ENCODE measurements around the gene CALHM2.

Gene CALHM2

DNA sequence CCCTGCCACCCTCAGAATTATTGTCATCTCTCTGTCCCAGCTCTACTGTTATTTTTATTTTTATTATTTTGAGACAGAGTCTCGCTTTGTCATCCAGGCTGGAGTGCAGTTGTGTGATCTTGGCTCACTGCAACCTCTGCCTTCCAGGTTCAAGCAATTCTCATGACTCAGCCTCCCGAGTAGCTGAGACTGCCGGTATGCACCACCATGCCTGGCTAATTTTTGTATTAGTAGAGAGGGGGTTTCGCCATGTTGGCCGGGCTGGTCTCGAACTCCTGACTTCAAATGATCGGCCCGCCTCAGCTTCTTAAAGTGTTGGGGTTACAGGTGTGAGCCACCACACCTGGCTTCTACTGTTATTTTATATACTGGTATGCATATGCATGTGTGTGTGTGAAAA, 11.0 kb downstream of the CALHM2 start:
- no peaks in the 10 kb centered on the region for H3K79me2 ChIP-seq (ENCODE audit: control insufficient read depth, insufficient read depth, low read length, poor library complexity)
- no peak overlapping the region for H3K4ac ChIP-seq (ENCODE audit: low read depth, low read length)
- H3K23ac ChIP-seq (ENCODE audit: low read length) = no peak overlapping the region
- H2BK12ac ChIP-seq (ENCODE audit: low read length) = no peak overlapping the region
- H3K79me1 ChIP-seq (ENCODE audit: low read length) = no peaks in the 10 kb centered on the region
- no peaks in the 10 kb centered on the region for H3K4me1 ChIP-seq (ENCODE audit: control insufficient read depth in 1 of 2, insufficient read depth in 2 of 2, low read length in 2 of 2)
- H2BK5ac ChIP-seq (ENCODE audit: low read depth, low read length, poor library complexity) = no peak overlapping the region
- no peak overlapping the region for H4K8ac ChIP-seq (ENCODE audit: low read depth, low read length)
- H2AFZ ChIP-seq (ENCODE audit: insufficient read depth, low read length, poor library complexity) = no peak overlapping the region
- no peak overlapping the region for H4K91ac ChIP-seq (ENCODE audit: low read depth, low read length)
- no peak overlapping the region for H2AK5ac ChIP-seq (ENCODE audit: low read length)
- peak in 1 of 2 donors; percentile 32 for DNase-seq
- no peak overlapping the region for H3K4me2 ChIP-seq (ENCODE audit: low read length)
- no peak overlapping the region for H2BK120ac ChIP-seq (ENCODE audit: insufficient read depth, low read length, poor library complexity)
- H3K18ac ChIP-seq (ENCODE audit: low read length) = no peak overlapping the region
- H3K27ac ChIP-seq (ENCODE audit: low read depth, low read length) = no peak overlapping the region
- no CpG with 5 or more reads among the region's 8 CpGs for WGBS (ENCODE audit: extremely low coverage, insufficient coverage, insufficient read length)
- peaks cover 2% of the 10 kb centered on the region for H3K9me3 ChIP-seq (ENCODE audit: insufficient read depth, low read depth, low read length)
- no peaks in the 10 kb centered on the region for H3K27me3 ChIP-seq (ENCODE audit: insufficient read depth, low read length)
- H3K4me3 ChIP-seq (ENCODE audit: low read depth, low read length) = no peak overlapping the region
- no peak overlapping the region for H3K9ac ChIP-seq (ENCODE audit: low read length)
- H3K36me3 ChIP-seq (ENCODE audit: control insufficient read depth in 1 of 2, insufficient read depth in 2 of 2, low read length in 2 of 2) = peaks cover 76 to 88% of the 10 kb centered on the region in 2 experiments
- no peak overlapping the region for H4K12ac ChIP-seq (ENCODE audit: low read depth, low read length)
- H3K14ac ChIP-seq (ENCODE audit: low read length) = no peak overlapping the region

- peaks cover 75 to 83% of the 10 kb centered on the region in 2 experiments for H3K36me3 ChIP-seq (ENCODE audit: control insufficient read depth in 1 of 2, insufficient read depth in 2 of 2, low read length in 2 of 2)
- no peak overlapping the region for H2AFZ ChIP-seq (ENCODE audit: insufficient read depth, low read length, poor library complexity)
- H4K12ac ChIP-seq (ENCODE audit: low read depth, low read length) = no peak overlapping the region
- no peak overlapping the region for H3K4ac ChIP-seq (ENCODE audit: low read depth, low read length)
- H2BK12ac ChIP-seq (ENCODE audit: low read length) = no peak overlapping the region
- no CpG with 5 or more reads among the region's 14 CpGs for WGBS (ENCODE audit: extremely low coverage, insufficient coverage, insufficient read length)
- H4K91ac ChIP-seq (ENCODE audit: low read depth, low read length) = no peak overlapping the region
- no peak overlapping the region for H2BK5ac ChIP-seq (ENCODE audit: low read depth, low read length, poor library complexity)
- no peak overlapping the region for H4K8ac ChIP-seq (ENCODE audit: low read depth, low read length)
- no peak overlapping the region for H3K14ac ChIP-seq (ENCODE audit: low read length)
- no peak for DNase-seq
- no peak overlapping the region for H3K18ac ChIP-seq (ENCODE audit: low read length)
- H3K79me2 ChIP-seq (ENCODE audit: control insufficient read depth, insufficient read depth, low read length, poor library complexity) = no peaks in the 10 kb centered on the region
- peaks cover 2% of the 10 kb centered on the region for H3K9me3 ChIP-seq (ENCODE audit: insufficient read depth, low read depth, low read length)
- H3K4me1 ChIP-seq (ENCODE audit: control insufficient read depth in 1 of 2, insufficient read depth in 2 of 2, low read length in 2 of 2) = no peaks in the 10 kb centered on the region
- no peak overlapping the region for H2BK120ac ChIP-seq (ENCODE audit: insufficient read depth, low read length, poor library complexity)
- no peak overlapping the region for H3K4me2 ChIP-seq (ENCODE audit: low read length)
- no peak overlapping the region for H3K23ac ChIP-seq (ENCODE audit: low read length)
- H3K9ac ChIP-seq (ENCODE audit: low read length) = no peak overlapping the region
- no peak overlapping the region for H2AK5ac ChIP-seq (ENCODE audit: low read length)
- H3K27ac ChIP-seq (ENCODE audit: low read depth, low read length) = no peak overlapping the region
- H3K27me3 ChIP-seq (ENCODE audit: insufficient read depth, low read length) = no peaks in the 10 kb centered on the region
- no peak overlapping the region for H3K4me3 ChIP-seq (ENCODE audit: low read depth, low read length)
- no peaks in the 10 kb centered on the region for H3K79me1 ChIP-seq (ENCODE audit: low read length)
Observed at GRCh38 chr10:103440416-103440815, 11.8 kb downstream of the CALHM2 start.

- no peak overlapping the region for H4K91ac ChIP-seq (ENCODE audit: low read depth, low read length)
- H3K79me2 ChIP-seq (ENCODE audit: control insufficient read depth, insufficient read depth, low read length, poor library complexity) = no peaks in the 10 kb centered on the region
- H3K79me1 ChIP-seq (ENCODE audit: low read length) = no peaks in the 10 kb centered on the region
- no peak overlapping the region for H3K14ac ChIP-seq (ENCODE audit: low read length)
- WGBS (ENCODE audit: extremely low coverage, insufficient coverage, insufficient read length) = no CpG with 5 or more reads among the region's 4 CpGs
- no peak overlapping the region for H4K8ac ChIP-seq (ENCODE audit: low read depth, low read length)
- no peaks in the 10 kb centered on the region for H3K4me1 ChIP-seq (ENCODE audit: control insufficient read depth in 1 of 2, insufficient read depth in 2 of 2, low read length in 2 of 2)
- H3K9ac ChIP-seq (ENCODE audit: low read length) = no peak overlapping the region
- no peak overlapping the region for H3K27ac ChIP-seq (ENCODE audit: low read depth, low read length)
- H2AFZ ChIP-seq (ENCODE audit: insufficient read depth, low read length, poor library complexity) = no peak overlapping the region
- no peak for DNase-seq
- H3K4me2 ChIP-seq (ENCODE audit: low read length) = no peak overlapping the region
- no peak overlapping the region for H2BK120ac ChIP-seq (ENCODE audit: insufficient read depth, low read length, poor library complexity)
- no peak overlapping the region for H2BK5ac ChIP-seq (ENCODE audit: low read depth, low read length, poor library complexity)
- H4K12ac ChIP-seq (ENCODE audit: low read depth, low read length) = no peak overlapping the region
- no peak overlapping the region for H3K4ac ChIP-seq (ENCODE audit: low read depth, low read length)
- H3K23ac ChIP-seq (ENCODE audit: low read length) = no peak overlapping the region
- H2BK12ac ChIP-seq (ENCODE audit: low read length) = no peak overlapping the region
- H3K27me3 ChIP-seq (ENCODE audit: insufficient read depth, low read length) = no peaks in the 10 kb centered on the region
- no peak overlapping the region for H3K18ac ChIP-seq (ENCODE audit: low read length)
- H3K9me3 ChIP-seq (ENCODE audit: insufficient read depth, low read depth, low read length) = no peaks in the 10 kb centered on the region
- peaks cover 72 to 79% of the 10 kb centered on the region in 2 experiments for H3K36me3 ChIP-seq (ENCODE audit: control insufficient read depth in 1 of 2, insufficient read depth in 2 of 2, low read length in 2 of 2)
- H2AK5ac ChIP-seq (ENCODE audit: low read length) = no peak overlapping the region
- no peak overlapping the region for H3K4me3 ChIP-seq (ENCODE audit: low read depth, low read length)
Observed at GRCh38 chr10:103439776-103440175, 12.4 kb downstream of the CALHM2 start.

GRCh38 chr10:103433858-103434257, 18.3 kb downstream of the CALHM2 start:
- Histone ChIP-seq H3K4me3 (ENCODE audit: low read depth, low read length) (no peak overlapping the region), H3K4ac (ENCODE audit: low read depth, low read length) (no peak overlapping the region), H3K79me1 (ENCODE audit: low read length) (no peaks in the 10 kb centered on the region), H2BK5ac (ENCODE audit: low read depth, low read length, poor library complexity) (no peak overlapping the region), H4K8ac (ENCODE audit: low read depth, low read length) (no peak overlapping the region), H3K9ac (ENCODE audit: low read length) (no peak overlapping the region), H3K23ac (ENCODE audit: low read length) (no peak overlapping the region), H3K9me3 (ENCODE audit: insufficient read depth, low read depth, low read length) (no peaks in the 10 kb centered on the region), H3K27ac (ENCODE audit: low read depth, low read length) (no peak overlapping the region), H2BK120ac (ENCODE audit: insufficient read depth, low read length, poor library complexity) (no peak overlapping the region), H3K4me1 (ENCODE audit: control insufficient read depth in 1 of 2, insufficient read depth in 2 of 2, low read length in 2 of 2) (no peaks in the 10 kb centered on the region), H2AFZ (ENCODE audit: insufficient read depth, low read length, poor library complexity) (no peak overlapping the region), H3K18ac (ENCODE audit: low read length) (no peak overlapping the region), H4K91ac (ENCODE audit: low read depth, low read length) (no peak overlapping the region), H3K27me3 (ENCODE audit: insufficient read depth, low read length) (no peaks in the 10 kb centered on the region), H2AK5ac (ENCODE audit: low read length) (no peak overlapping the region), H2BK12ac (ENCODE audit: low read length) (no peak overlapping the region), H3K4me2 (ENCODE audit: low read length) (no peak overlapping the region), H3K36me3 (ENCODE audit: control insufficient read depth in 1 of 2, insufficient read depth in 2 of 2, low read length in 2 of 2) (peaks cover 42 to 62% of the 10 kb centered on the region in 2 experiments), H3K79me2 (ENCODE audit: control insufficient read depth, insufficient read depth, low read length, poor library complexity) (no peaks in the 10 kb centered on the region), H4K12ac (ENCODE audit: low read depth, low read length) (no peak overlapping the region), H3K14ac (ENCODE audit: low read length) (no peak overlapping the region)
- no CpG with 5 or more reads among the region's 2 CpGs for WGBS (ENCODE audit: extremely low coverage, insufficient coverage, insufficient read length)
- peak in 1 of 2 donors; percentile 32 for DNase-seq
